ENCODE results near the gene SH2D1A. TPM values are rescaled to one million over a fixed set of nuclear protein-coding genes. Genes with fewer than 3 reads are reported as not detected.
"Not testable (repeated sequence)": the region's sequence is repeated elsewhere in the genome, so short reads cannot be mapped to it uniquely, and the experiment has no call there.

Gene SH2D1A
- total RNA-seq (not detected in 2 replicates), polyA plus RNA-seq (not detected in 2 replicates), polyA minus RNA-seq (not detected in 2 replicates), Bru-seq, nascent RNA (not detected), BruChase-seq, experiment 1, labeled RNA remaining after a 6-hour chase (not detected), BruChase-seq, experiment 2, labeled RNA remaining after a 2-hour chase (not detected)
- not detected in 2 replicates for polyA plus RNA-seq (2011; cell fraction: cytosol; rRNA removed)
- polyA plus RNA-seq (2011; cell fraction: nucleus; rRNA removed), result not detected in 2 replicates
- polyA plus RNA-seq (2012), result not detected in 2 replicates
- not detected for polyA minus RNA-seq (2011; cell fraction: cytosol; rRNA and poly(A)+ RNA removed)
- not detected in 2 replicates for polyA minus RNA-seq (2011; cell fraction: nucleus; rRNA and poly(A)+ RNA removed)
- long read RNA-seq, result 0 reads

DNA sequence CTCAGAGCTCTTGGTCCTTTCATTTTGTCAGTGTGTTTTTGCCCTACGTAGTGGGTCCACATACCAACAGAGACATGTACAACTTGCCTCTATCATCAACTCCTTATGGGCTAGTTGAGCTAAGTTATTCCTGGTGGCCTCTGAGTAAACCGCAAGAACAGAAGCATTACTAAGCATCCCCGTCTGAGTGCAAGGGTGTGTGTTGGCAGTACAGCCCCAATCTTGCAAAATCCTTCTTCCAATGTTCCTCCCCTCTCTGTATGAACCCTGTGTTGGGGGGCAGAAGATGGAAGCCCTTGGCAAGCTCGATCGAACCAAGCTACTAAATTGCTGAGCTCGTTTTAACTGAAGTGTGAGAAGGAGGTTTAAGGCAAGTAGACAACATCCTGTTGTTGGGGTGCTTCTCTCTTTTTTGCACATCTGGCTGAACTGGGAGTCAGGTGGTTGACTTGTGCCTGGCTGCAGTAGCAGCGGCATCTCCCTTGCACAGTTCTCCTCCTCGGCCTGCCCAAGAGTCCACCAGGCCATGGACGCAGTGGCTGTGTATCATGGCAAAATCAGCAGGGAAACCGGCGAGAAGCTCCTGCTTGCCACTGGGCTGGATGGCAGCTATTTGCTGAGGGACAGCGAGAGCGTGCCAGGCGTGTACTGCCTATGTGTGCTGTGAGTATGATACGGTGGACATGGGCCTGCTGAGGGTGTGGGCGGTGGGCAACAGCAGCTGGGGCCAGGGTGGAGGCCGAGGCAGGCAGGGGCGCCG, at the start of gene SH2D1A:
TSS of gene SH2D1A (plus strand) at position 447 of the 760 bp plus-strand sequence. CDS start at position 527, 80 bp downstream.
- Histone ChIP-seq H3K79me2 (ENCODE audit: control insufficient read depth, insufficient read depth, low read length) (no peaks in the 10 kb centered on the region), H3K4me2 (ENCODE audit: insufficient read depth, low read length) (no peak within 1 kb of the TSS), H3K4me3 (replicated peaks in 1 of 3; ENCODE audit: insufficient read depth in 1 of 3, low read depth in 1 of 3, low read length in 3 of 3) (no peak within 1 kb of the TSS), H3K9me3 (replicated peaks; ENCODE audit: control insufficient read depth, insufficient read depth, low read length) (no peaks in the 10 kb centered on the region), H3K27me3 (ENCODE audit: control insufficient read depth in 2 of 2, insufficient read depth in 2 of 2, low read length in 2 of 2) (no peaks in the 10 kb centered on the region), H4K20me1 (replicated peaks; ENCODE audit: control insufficient read depth, extremely low read depth, insufficient read depth, low read length) (no peaks in the 10 kb centered on the region), H3K27ac (ENCODE audit: insufficient read depth, low read depth, low read length) (no peak within 1 kb of the TSS), H2AFZ (ENCODE audit: low read depth, low read length) (no peak within 1 kb of the TSS), H3K9ac (replicated peaks; ENCODE audit: extremely low read depth, insufficient read depth, low read length) (no peak within 1 kb of the TSS), H3K9me1 (replicated peaks; ENCODE audit: control insufficient read depth, extremely low read depth, insufficient read depth, low read length) (no peaks in the 10 kb centered on the region), H3K36me3 (ENCODE audit: control insufficient read depth in 2 of 2, extremely low read depth in 1 of 2, insufficient read depth in 2 of 2, low read length in 2 of 2) (no peaks in the 10 kb centered on the region), H3K4me1 (ENCODE audit: control insufficient read depth, extremely low read depth, insufficient read depth, low read length) (no peaks in the 10 kb centered on the region)
- dilution Hi-C loops (cut with MboI; ENCODE audit: extremely low pct_ligation_motif_present, low sequenced_read_pairs), result no loop called here
- BruUV-seq (replicated peaks), result no TSS peak
- CTCF ChIA-PET, result no interaction called here
- intact Hi-C loops (cut with micrococcal nuclease), result no loop called here
- no peak for TF ChIP-seq MAX (IDR thresholded peaks at IDR 0.05; ENCODE audit: insufficient read depth, insufficient read length)
- TF ChIP-seq POLR2AphosphoS5 (IDR thresholded peaks at IDR 0.05; ENCODE audit: insufficient read depth, low read depth, low read length), result no peak
- no peak for TF ChIP-seq CTCF (IDR thresholded peaks at IDR 0.05; ENCODE audit: extremely low read depth in 1 of 2, insufficient read depth in 1 of 2, low read depth in 1 of 2, low read length in 2 of 2)
- no peak for TF ChIP-seq GATA2 (IDR thresholded peaks at IDR 0.05; ENCODE audit: insufficient read depth, insufficient read length, low read depth, low read length)
- no peak for TF ChIP-seq JUN (IDR thresholded peaks at IDR 0.05; ENCODE audit: borderline replicate concordance, insufficient read depth, insufficient read length, low read depth)
- no peak for TF ChIP-seq FOS (IDR thresholded peaks at IDR 0.05; ENCODE audit: borderline replicate concordance, insufficient read depth, low read length)
- TF ChIP-seq MYC (IDR thresholded peaks at IDR 0.05; ENCODE audit: low read depth, low read length), result no peak
- no peak for TF ChIP-seq EZH2 (IDR thresholded peaks at IDR 0.05; ENCODE audit: borderline replicate concordance, low read depth, low read length, severe bottlenecking)
- TF ChIP-seq POLR2A (IDR thresholded peaks at IDR 0.05; ENCODE audit: low read depth, low read length), result no peak
- POLR2A ChIA-PET, result no interaction called here
- FAIRE-seq, result no peak
- no peak for DNase-seq (ENCODE audit: low read depth, low spot score)

GRCh38 chrX:124299323-124299722, 47.0 kb upstream of the SH2D1A start:
- H3K79me2 ChIP-seq (ENCODE audit: control insufficient read depth, insufficient read depth, low read length); dilution Hi-C loops (cut with MboI; ENCODE audit: extremely low pct_ligation_motif_present, low sequenced_read_pairs); CTCF ChIA-PET; H3K36me3 ChIP-seq (ENCODE audit: control insufficient read depth in 2 of 2, extremely low read depth in 1 of 2, insufficient read depth in 2 of 2, low read length in 2 of 2); H3K4me2 ChIP-seq (ENCODE audit: insufficient read depth, low read length); H3K4me1 ChIP-seq (ENCODE audit: control insufficient read depth, extremely low read depth, insufficient read depth, low read length); H2AFZ ChIP-seq (ENCODE audit: low read depth, low read length); H4K20me1 ChIP-seq (replicated peaks; ENCODE audit: control insufficient read depth, extremely low read depth, insufficient read depth, low read length); FAIRE-seq; BruUV-seq (replicated peaks); H3K9ac ChIP-seq (replicated peaks; ENCODE audit: extremely low read depth, insufficient read depth, low read length); H3K27me3 ChIP-seq (ENCODE audit: control insufficient read depth in 2 of 2, insufficient read depth in 2 of 2, low read length in 2 of 2); H3K4me3 ChIP-seq (replicated peaks in 1 of 3; ENCODE audit: insufficient read depth in 1 of 3, low read depth in 1 of 3, low read length in 3 of 3); H3K9me1 ChIP-seq (replicated peaks; ENCODE audit: control insufficient read depth, extremely low read depth, insufficient read depth, low read length); H3K27ac ChIP-seq (ENCODE audit: insufficient read depth, low read depth, low read length); intact Hi-C loops (cut with micrococcal nuclease); DNase-seq (ENCODE audit: low read depth, low spot score); H3K9me3 ChIP-seq (replicated peaks; ENCODE audit: control insufficient read depth, insufficient read depth, low read length); POLR2A ChIA-PET: not testable (repeated sequence)

Measured in endothelial cell of umbilical vein (primary cell).